Fibroblast of lung (primary cell): ENCODE results near the gene SPATA20.

ENCODE experiments used
- CTCF ChIP-seq, 2 donors: IDR thresholded peaks in 1 of 2; conservative IDR thresholded peaks in 1 of 2; 1 replicate in 1 of 2; 2 replicates in 1 of 2; pipeline ENCODE4 v1.5.1; 2011 to 2012; ENCODE audit warnings: low read length in 2 of 2, control low read depth in 1 of 2, inconsistent platforms in 1 of 2, low read depth in 1 of 2, mild to moderate bottlenecking in 1 of 2
- EZH2 ChIP-seq: IDR thresholded peaks from 2 replicates; pipeline ENCODE4 v1.5.1; 2012; ENCODE audit warnings: low read length, control low read depth, mild to moderate bottlenecking; ENCODE audit errors: missing control alignments

GRCh38 chr17:50579399-50579798 is 32.4 kb downstream of the SPATA20 start:
- TF ChIP-seq CTCF (conservative IDR thresholded peaks at IDR 0.05 in 1 of 2, IDR thresholded peaks at IDR 0.05 in 1 of 2; ENCODE audit: low read depth in 1 of 2, low read length in 2 of 2) (no peak), EZH2 (no peak)
